HEK293 (cell line): ENCODE measurements around the gene DDTL.

Experiments
- ZNF585B ChIP-seq: fragments of 450-650 bp; formaldehyde crosslinking; IDR thresholded peaks from 2 replicates; pipeline ENCODE4 v1.5.1; 2016; ENCODE audit warnings: missing biosample characterization, missing genetic modification characterization
- TF ChIP-seq, protein P1 (sequence below): fragments of 450-650 bp; formaldehyde crosslinking; IDR thresholded peaks from 2 replicates; pipeline ENCODE4 v1.5.1; 2016; ENCODE audit warnings: missing biosample characterization, missing genetic modification characterization

DNA sequence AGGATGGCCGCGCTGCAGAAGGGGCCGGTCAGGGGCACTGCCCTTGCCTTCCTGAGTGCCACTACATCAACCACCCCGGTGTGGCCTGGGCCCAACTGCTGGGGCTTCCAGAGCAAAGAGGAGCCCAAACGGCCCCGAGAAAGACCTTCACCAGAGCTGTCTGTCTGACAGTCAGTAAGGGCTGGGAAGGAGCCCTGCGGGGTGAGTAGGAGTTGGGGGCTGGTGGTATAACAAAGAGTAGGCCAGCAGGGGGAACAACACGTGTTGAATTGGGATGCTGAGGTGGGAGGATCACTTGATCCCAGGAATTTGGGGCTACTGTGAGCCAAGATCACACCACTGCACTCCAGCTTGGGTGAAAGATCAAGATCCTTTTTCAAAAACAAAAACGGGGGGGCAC is 34.6 kb downstream of the DDTL start:
- no peak for TF ChIP-seq ZNF585B (tag by site-specific recombination)
- TF ChIP-seq, protein P1, sequence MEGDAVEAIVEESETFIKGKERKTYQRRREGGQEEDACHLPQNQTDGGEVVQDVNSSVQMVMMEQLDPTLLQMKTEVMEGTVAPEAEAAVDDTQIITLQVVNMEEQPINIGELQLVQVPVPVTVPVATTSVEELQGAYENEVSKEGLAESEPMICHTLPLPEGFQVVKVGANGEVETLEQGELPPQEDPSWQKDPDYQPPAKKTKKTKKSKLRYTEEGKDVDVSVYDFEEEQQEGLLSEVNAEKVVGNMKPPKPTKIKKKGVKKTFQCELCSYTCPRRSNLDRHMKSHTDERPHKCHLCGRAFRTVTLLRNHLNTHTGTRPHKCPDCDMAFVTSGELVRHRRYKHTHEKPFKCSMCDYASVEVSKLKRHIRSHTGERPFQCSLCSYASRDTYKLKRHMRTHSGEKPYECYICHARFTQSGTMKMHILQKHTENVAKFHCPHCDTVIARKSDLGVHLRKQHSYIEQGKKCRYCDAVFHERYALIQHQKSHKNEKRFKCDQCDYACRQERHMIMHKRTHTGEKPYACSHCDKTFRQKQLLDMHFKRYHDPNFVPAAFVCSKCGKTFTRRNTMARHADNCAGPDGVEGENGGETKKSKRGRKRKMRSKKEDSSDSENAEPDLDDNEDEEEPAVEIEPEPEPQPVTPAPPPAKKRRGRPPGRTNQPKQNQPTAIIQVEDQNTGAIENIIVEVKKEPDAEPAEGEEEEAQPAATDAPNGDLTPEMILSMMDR, result no peak
